ENCODE results near the gene WTIP. TPM values are rescaled to one million over a fixed set of nuclear protein-coding genes. Genes with fewer than 3 reads are reported as not detected.
A peak's percentile ranks its signal among the peaks of the same experiment; 100 is the strongest.

WTIP gene
- total and polyA plus RNA-seq, 2 of the 13 experiments (the other 11 are each of a cell fraction or from before 2014, with no cell fraction given), result 15.0 to 18.1 TPM

DNA sequence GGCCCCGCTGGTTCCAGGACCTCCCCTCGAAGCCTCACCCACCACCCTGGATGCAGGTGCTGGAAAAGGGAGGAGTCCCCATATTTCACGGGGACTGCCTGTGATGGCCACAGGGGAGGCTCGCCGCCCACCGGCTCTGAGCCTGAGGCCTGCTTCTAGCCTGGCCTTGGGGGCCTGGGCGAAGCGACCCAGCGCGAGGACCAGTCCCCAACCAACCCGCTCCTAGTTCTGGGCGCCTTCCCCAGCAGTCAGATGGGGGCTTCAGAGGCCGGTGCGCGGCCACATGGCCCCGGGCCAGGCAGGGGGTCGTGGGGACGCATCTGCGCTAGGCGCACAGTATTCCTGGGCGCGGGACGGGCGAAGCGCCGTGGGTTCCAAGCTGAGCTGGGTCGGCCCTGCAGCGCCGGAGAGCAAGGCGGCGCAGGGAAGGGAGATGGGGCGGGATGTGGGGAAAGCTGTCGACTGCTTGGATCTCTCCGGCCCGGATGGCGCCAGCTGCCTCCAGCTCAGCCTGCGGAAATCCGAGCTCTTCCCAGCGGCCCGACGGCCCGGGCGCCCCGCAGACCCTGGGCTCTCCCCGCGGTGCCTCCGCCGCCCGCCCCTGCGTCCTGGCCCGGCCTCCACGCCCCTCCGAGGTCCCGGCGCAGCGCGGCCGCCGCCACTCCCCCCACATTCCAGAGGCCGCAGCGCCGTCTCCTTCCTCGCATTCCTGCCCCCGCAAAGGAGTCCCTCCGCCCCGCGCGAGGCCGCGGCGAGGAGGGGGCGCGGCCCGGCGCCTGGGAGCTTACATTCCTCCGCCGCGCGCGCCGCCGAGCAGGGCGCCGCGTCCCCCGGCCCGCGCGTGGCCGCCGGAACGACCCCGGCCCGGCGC is at the start of gene WTIP (continued):
- TF ChIP-seq CEBPB (IDR thresholded peaks at IDR 0.05; ENCODE audit: borderline replicate concordance, low read depth, low read length), result no peak
- peak; percentile 35 for TF ChIP-seq PHF8 (CRISPR knock-in tag; IDR thresholded peaks at IDR 0.05)
- TF ChIP-seq, protein P1, sequence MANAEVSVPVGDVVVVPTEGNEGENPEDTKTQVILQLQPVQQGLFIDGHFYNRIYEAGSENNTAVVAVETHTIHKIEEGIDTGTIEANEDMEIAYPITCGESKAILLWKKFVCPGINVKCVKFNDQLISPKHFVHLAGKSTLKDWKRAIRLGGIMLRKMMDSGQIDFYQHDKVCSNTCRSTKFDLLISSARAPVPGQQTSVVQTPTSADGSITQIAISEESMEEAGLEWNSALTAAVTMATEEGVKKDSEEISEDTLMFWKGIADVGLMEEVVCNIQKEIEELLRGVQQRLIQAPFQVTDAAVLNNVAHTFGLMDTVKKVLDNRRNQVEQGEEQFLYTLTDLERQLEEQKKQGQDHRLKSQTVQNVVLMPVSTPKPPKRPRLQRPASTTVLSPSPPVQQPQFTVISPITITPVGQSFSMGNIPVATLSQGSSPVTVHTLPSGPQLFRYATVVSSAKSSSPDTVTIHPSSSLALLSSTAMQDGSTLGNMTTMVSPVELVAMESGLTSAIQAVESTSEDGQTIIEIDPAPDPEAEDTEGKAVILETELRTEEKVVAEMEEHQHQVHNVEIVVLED (CRISPR knock-in tag; IDR thresholded peaks at IDR 0.05; ENCODE audit: borderline replicate concordance), result no peak
- no peak for TF ChIP-seq ZNF558 (CRISPR knock-in tag; IDR thresholded peaks at IDR 0.05; ENCODE audit: borderline replicate concordance)
- TF ChIP-seq ZNF260 (CRISPR knock-in tag; IDR thresholded peaks at IDR 0.05; ENCODE audit: borderline replicate concordance, low read depth), result no peak
- TF ChIP-seq ZNF138 (CRISPR knock-in tag; IDR thresholded peaks at IDR 0.05; ENCODE audit: low read depth), result 0 out of 2 replicates have a peak, but pooled peaks have one; percentile 26
- TF ChIP-seq TEAD3 (CRISPR knock-in tag; optimal IDR thresholded peaks at IDR 0.05; ENCODE audit: borderline replicate concordance), result peak; percentile 97
- TF ChIP-seq ZFP36L2 (CRISPR knock-in tag; IDR thresholded peaks at IDR 0.05), result no peak
- no peak for TF ChIP-seq ZNF557 (CRISPR knock-in tag; IDR thresholded peaks at IDR 0.05)
- no peak for TF ChIP-seq SYNCRIP (IDR thresholded peaks at IDR 0.05; ENCODE audit: insufficient read depth, low read depth, low read length)
- no peak for TF ChIP-seq ZNF510 (CRISPR knock-in tag; IDR thresholded peaks at IDR 0.05; ENCODE audit: low read depth)
- peak; percentile 76 for TF ChIP-seq HOXA3 (CRISPR knock-in tag; IDR thresholded peaks at IDR 0.05)
- TF ChIP-seq SP140L (CRISPR knock-in tag; IDR thresholded peaks at IDR 0.05; ENCODE audit: borderline replicate concordance), result no peak
- 0 out of 2 replicates have a peak, but pooled peaks have one; percentile 26 for TF ChIP-seq REPIN1 (CRISPR knock-in tag; IDR thresholded peaks at IDR 0.05; ENCODE audit: borderline replicate concordance, low read depth)
- no peak for TF ChIP-seq LCORL (IDR thresholded peaks at IDR 0.05)
- TF ChIP-seq LCORL (CRISPR knock-in tag; IDR thresholded peaks at IDR 0.05), result no peak
- 0 out of 2 replicates have a peak, but pooled peaks have one; percentile 16 for TF ChIP-seq ZNF749 (CRISPR knock-in tag; IDR thresholded peaks at IDR 0.05; ENCODE audit: borderline replicate concordance)
- no peak for TF ChIP-seq RAD21 (CRISPR knock-in tag; IDR thresholded peaks at IDR 0.05)
- peak; percentile 77; the same call in 1 of the 2 replicates for TF ChIP-seq SALL2 (CRISPR knock-in tag; IDR thresholded peaks at IDR 0.05)
- TF ChIP-seq, protein P2, sequence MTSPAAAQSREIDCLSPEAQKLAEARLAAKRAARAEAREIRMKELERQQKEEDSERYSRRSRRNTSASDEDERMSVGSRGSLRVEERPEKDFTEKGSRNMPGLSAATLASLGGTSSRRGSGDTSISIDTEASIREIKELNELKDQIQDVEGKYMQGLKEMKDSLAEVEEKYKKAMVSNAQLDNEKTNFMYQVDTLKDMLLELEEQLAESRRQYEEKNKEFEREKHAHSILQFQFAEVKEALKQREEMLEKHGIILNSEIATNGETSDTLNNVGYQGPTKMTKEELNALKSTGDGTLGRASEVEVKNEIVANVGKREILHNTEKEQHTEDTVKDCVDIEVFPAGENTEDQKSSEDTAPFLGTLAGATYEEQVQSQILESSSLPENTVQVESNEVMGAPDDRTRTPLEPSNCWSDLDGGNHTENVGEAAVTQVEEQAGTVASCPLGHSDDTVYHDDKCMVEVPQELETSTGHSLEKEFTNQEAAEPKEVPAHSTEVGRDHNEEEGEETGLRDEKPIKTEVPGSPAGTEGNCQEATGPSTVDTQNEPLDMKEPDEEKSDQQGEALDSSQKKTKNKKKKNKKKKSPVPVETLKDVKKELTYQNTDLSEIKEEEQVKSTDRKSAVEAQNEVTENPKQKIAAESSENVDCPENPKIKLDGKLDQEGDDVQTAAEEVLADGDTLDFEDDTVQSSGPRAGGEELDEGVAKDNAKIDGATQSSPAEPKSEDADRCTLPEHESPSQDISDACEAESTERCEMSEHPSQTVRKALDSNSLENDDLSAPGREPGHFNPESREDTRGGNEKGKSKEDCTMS (CRISPR knock-in tag; conservative IDR thresholded peaks at IDR 0.05), result no peak
- no peak for TF ChIP-seq ZNF432 (CRISPR knock-in tag; IDR thresholded peaks at IDR 0.05; ENCODE audit: borderline replicate concordance)
- no peak for TF ChIP-seq FOXK2 (IDR thresholded peaks at IDR 0.05)
- no peak for TF ChIP-seq HIVEP1 (CRISPR knock-in tag; IDR thresholded peaks at IDR 0.05)
- TF ChIP-seq ZNF772 (CRISPR knock-in tag; IDR thresholded peaks at IDR 0.05), result no peak
- TF ChIP-seq AHR (CRISPR knock-in tag; IDR thresholded peaks at IDR 0.05), result no peak; the same call in 1 of the 2 replicates
- TF ChIP-seq DPF2 (CRISPR knock-in tag; IDR thresholded peaks at IDR 0.05; ENCODE audit: borderline replicate concordance, low read depth), result no peak
- no peak for TF ChIP-seq NKX3-1 (CRISPR knock-in tag; IDR thresholded peaks at IDR 0.05)
- 0 out of 2 replicates have a peak, but pooled peaks have one; percentile 20 for TF ChIP-seq ZNF546 (CRISPR knock-in tag; conservative IDR thresholded peaks at IDR 0.05)
- no peak for TF ChIP-seq ZNF230 (CRISPR knock-in tag; IDR thresholded peaks at IDR 0.05)
